ENCODE results near the gene ZNF770. TPM values are rescaled to one million over a fixed set of nuclear protein-coding genes. Genes with fewer than 3 reads are reported as not detected.

Gene ZNF770
- total and polyA plus RNA-seq, 10 of the 15 experiments (the other 5 are each of a cell fraction or from before 2014, with no cell fraction given) = 1.8 to 118 (median 26.0) TPM

DNA sequence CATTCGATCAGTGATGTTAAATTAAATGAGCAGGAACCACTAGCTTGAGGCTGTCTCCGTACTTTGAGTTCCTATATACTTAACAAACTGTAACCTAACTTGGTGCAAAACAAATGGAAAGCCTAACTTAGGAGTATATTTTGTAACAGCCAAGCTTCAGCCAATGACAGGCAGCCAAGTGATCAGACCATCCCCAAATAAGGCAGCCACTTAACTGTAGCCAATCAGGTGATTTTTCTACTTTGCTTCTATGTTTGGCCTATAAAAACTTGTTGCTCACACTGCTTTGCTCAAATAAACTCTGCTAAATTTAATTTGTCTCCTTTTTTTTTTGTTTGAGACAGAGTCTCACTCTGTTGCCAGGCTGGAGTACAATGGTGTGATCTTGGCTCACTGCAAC lies 19.3 kb upstream of the ZNF770 start:
- DNase-seq (ENCODE audit: low read depth, low spot score) (no peak), ATAC-seq (no peak), FAIRE-seq (no peak)
- POLR2A ChIA-PET = no interaction called here
- in situ Hi-C loops (cut with MboI) = no loop called here
- Histone ChIP-seq H3K27ac (ENCODE audit: control insufficient read depth, insufficient read depth) (no peak overlapping the region), H4K20me1 (ENCODE audit: control insufficient read depth, insufficient read depth) (no peaks in the 10 kb centered on the region), H3K79me2 (ENCODE audit: control insufficient read depth, insufficient read depth, low read length) (no peaks in the 10 kb centered on the region), H3K36me3 (ENCODE audit: control insufficient read depth in 2 of 2, insufficient read depth in 2 of 2, low read length in 1 of 2) (no peaks in the 10 kb centered on the region), H3K4me2 (ENCODE audit: control insufficient read depth, insufficient read depth) (no peak overlapping the region), H3K27me3 (replicated peaks in 1 of 2; ENCODE audit: control insufficient read depth in 2 of 2, insufficient read depth in 2 of 2, low read length in 1 of 2) (no peaks in the 10 kb centered on the region), H3K9ac (ENCODE audit: control insufficient read depth, insufficient read depth, low read length) (no peak overlapping the region), H3K4me1 (ENCODE audit: control insufficient read depth, insufficient read depth, low read length) (no peaks in the 10 kb centered on the region), H2AFZ (ENCODE audit: control insufficient read depth, low read depth, low read length) (no peak overlapping the region), H3K9me3 (replicated peaks; ENCODE audit: control insufficient read depth, insufficient read depth, low read length) (no peaks in the 10 kb centered on the region), H3K4me3 (no peak overlapping the region)
- intact Hi-C loops (cut with micrococcal nuclease; ENCODE audit: unreplicated experiment) = no loop called here
- TF ChIP-seq SRF (IDR thresholded peaks at IDR 0.05; ENCODE audit: low read depth in 2 of 2, low read length in 2 of 2) = peak in 1 of 2 experiments; percentile 81; a peak in 2 of 4 replicates
- TF ChIP-seq, protein P1, sequence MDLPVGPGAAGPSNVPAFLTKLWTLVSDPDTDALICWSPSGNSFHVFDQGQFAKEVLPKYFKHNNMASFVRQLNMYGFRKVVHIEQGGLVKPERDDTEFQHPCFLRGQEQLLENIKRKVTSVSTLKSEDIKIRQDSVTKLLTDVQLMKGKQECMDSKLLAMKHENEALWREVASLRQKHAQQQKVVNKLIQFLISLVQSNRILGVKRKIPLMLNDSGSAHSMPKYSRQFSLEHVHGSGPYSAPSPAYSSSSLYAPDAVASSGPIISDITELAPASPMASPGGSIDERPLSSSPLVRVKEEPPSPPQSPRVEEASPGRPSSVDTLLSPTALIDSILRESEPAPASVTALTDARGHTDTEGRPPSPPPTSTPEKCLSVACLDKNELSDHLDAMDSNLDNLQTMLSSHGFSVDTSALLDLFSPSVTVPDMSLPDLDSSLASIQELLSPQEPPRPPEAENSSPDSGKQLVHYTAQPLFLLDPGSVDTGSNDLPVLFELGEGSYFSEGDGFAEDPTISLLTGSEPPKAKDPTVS (IDR thresholded peaks at IDR 0.05; ENCODE audit: low read depth, low read length) = no peak
- SMC1A ChIA-PET (ENCODE audit: uncharacterized antibody, unreplicated experiment) = interaction anchor here (0.5 kb wide), 1 partner anchor 222 kb away, joined by 4 read pairs; no protein-coding TSS in a partner anchor
- RAD21 ChIA-PET (ENCODE audit: unreplicated experiment) = no interaction called here
- WGBS (ENCODE audit: insufficient coverage, insufficient replicate concordance, low lambda C conversion rate, missing lambda C conversion rate) = 69% methylated on average over 2 of the region's 2 CpGs
- BruUV-seq (replicated peaks) = no TSS peak
- CTCF ChIA-PET = no interaction called here

- Histone ChIP-seq H3K4me3 (no peak overlapping the region), H3K4me1 (ENCODE audit: control insufficient read depth, insufficient read depth, low read length) (no peaks in the 10 kb centered on the region), H3K36me3 (ENCODE audit: control insufficient read depth in 2 of 2, insufficient read depth in 2 of 2, low read length in 1 of 2) (no peaks in the 10 kb centered on the region), H3K9me3 (replicated peaks; ENCODE audit: control insufficient read depth, insufficient read depth, low read length) (no peaks in the 10 kb centered on the region), H3K27ac (ENCODE audit: control insufficient read depth, insufficient read depth) (no peak overlapping the region), H3K79me2 (ENCODE audit: control insufficient read depth, insufficient read depth, low read length) (no peaks in the 10 kb centered on the region), H4K20me1 (ENCODE audit: control insufficient read depth, insufficient read depth) (no peaks in the 10 kb centered on the region), H3K27me3 (replicated peaks in 1 of 2; ENCODE audit: control insufficient read depth in 2 of 2, insufficient read depth in 2 of 2, low read length in 1 of 2) (no peaks in the 10 kb centered on the region), H3K9ac (ENCODE audit: control insufficient read depth, insufficient read depth, low read length) (no peak overlapping the region), H3K4me2 (ENCODE audit: control insufficient read depth, insufficient read depth) (no peak overlapping the region), H2AFZ (ENCODE audit: control insufficient read depth, low read depth, low read length) (no peak overlapping the region)
- SMC1A ChIA-PET (ENCODE audit: uncharacterized antibody, unreplicated experiment) = no interaction called here
- no peak for FAIRE-seq
- CTCF ChIA-PET = no interaction called here
- intact Hi-C loops (cut with micrococcal nuclease; ENCODE audit: unreplicated experiment) = no loop called here
- POLR2A ChIA-PET = no interaction called here
- WGBS (ENCODE audit: insufficient coverage, insufficient replicate concordance, low lambda C conversion rate, missing lambda C conversion rate) = 83% methylated on average over 6 of the region's 6 CpGs
- TF ChIP-seq GATAD2B (conservative IDR thresholded peaks at IDR 0.05; ENCODE audit: low read depth) (no peak), KAT2A (conservative IDR thresholded peaks at IDR 0.05; ENCODE audit: control insufficient read depth, low read depth, low read length) (no peak), TBL1XR1 (IDR thresholded peaks at IDR 0.05; ENCODE audit: low read depth, low read length) (no peak), HDAC2 (IDR thresholded peaks at IDR 0.05) (no peak), CREM (IDR thresholded peaks at IDR 0.05; ENCODE audit: low read depth) (no peak)
- TF ChIP-seq, protein P2, sequence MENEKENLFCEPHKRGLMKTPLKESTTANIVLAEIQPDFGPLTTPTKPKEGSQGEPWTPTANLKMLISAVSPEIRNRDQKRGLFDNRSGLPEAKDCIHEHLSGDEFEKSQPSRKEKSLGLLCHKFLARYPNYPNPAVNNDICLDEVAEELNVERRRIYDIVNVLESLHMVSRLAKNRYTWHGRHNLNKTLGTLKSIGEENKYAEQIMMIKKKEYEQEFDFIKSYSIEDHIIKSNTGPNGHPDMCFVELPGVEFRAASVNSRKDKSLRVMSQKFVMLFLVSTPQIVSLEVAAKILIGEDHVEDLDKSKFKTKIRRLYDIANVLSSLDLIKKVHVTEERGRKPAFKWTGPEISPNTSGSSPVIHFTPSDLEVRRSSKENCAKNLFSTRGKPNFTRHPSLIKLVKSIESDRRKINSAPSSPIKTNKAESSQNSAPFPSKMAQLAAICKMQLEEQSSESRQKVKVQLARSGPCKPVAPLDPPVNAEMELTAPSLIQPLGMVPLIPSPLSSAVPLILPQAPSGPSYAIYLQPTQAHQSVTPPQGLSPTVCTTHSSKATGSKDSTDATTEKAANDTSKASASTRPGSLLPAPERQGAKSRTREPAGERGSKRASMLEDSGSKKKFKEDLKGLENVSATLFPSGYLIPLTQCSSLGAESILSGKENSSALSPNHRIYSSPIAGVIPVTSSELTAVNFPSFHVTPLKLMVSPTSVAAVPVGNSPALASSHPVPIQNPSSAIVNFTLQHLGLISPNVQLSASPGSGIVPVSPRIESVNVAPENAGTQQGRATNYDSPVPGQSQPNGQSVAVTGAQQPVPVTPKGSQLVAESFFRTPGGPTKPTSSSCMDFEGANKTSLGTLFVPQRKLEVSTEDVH (IDR thresholded peaks at IDR 0.05; ENCODE audit: low read depth, partially characterized antibody) = no peak
- no peak for ATAC-seq
- in situ Hi-C loops (cut with MboI) = no loop called here
- BruUV-seq (replicated peaks) = no TSS peak
- RAD21 ChIA-PET (ENCODE audit: unreplicated experiment) = no interaction called here
- DNase-seq (ENCODE audit: low read depth, low spot score) = no peak
These were observed 17.8 kb upstream of the ZNF770 start for GRCh38 chr15:35005933-35006332.

All from GM12878 (cell line).